GM12891 (cell line): ENCODE measurements around the gene DSEL.

Experiments
- DNase-seq: peaks from one replicate; pipeline ENCODE4 v3.0.0; 2011; ENCODE audit warnings: low spot score; ENCODE audit not compliant: insufficient read length
- FAIRE-seq: peaks from 2 replicates; lab custom pipeline; 2011; peaks lifted over from hg19 to GRCh38; lab: Jason Lieb, UNC
- PAX5 ChIP-seq: IDR thresholded peaks from 2 replicates; pipeline ENCODE4 v1.6.1; 2011; ENCODE audit warnings: low read length, moderate library complexity, mild to moderate bottlenecking; ENCODE audit not compliant: insufficient read depth, severe bottlenecking
- POLR2A ChIP-seq: IDR thresholded peaks from 2 replicates; pipeline ENCODE4 v1.6.1; 2011; ENCODE audit warnings: low read depth, low read length, control low read depth
- POLR2AphosphoS5 ChIP-seq: IDR thresholded peaks from 2 replicates; pipeline ENCODE4 v1.6.1; 2011; ENCODE audit warnings: low read depth, low read length, control low read depth
- POU2F2 ChIP-seq: IDR thresholded peaks from 2 replicates; pipeline ENCODE4 v1.6.1; 2011; ENCODE audit warnings: low read depth, mild to moderate bottlenecking, control low read depth, low read length, moderate library complexity
- SPI1 ChIP-seq: IDR thresholded peaks from 2 replicates; pipeline ENCODE4 v1.6.1; 2011; ENCODE audit warnings: low read depth, low read length, control low read depth
- TAF1 ChIP-seq: IDR thresholded peaks from 2 replicates; pipeline ENCODE4 v1.6.1; 2011; ENCODE audit warnings: low read depth, low read length, control low read depth

DSEL gene

GRCh38 chr18:67500522-67501205, 15.9 kb downstream of the DSEL start:
- TF ChIP-seq PAX5 = no peak
- TF ChIP-seq POLR2A = no peak
- no peak for TF ChIP-seq TAF1
- TF ChIP-seq SPI1 = no peak
- TF ChIP-seq POU2F2 = no peak
- no peak for TF ChIP-seq POLR2AphosphoS5
- no peak for FAIRE-seq

GRCh38 chr18:67496469-67496868, 20.1 kb downstream of the DSEL start:
- TF ChIP-seq POLR2A (no peak), SPI1 (no peak), PAX5 (no peak), POLR2AphosphoS5 (no peak), TAF1 (no peak), POU2F2 (no peak)
- no peak for FAIRE-seq
- DNase-seq = no peak

More at GRCh38 chr18:67500522-67501205, 15.9 kb downstream of the DSEL start:
- DNase-seq = no peak

- DNase-seq = no peak
- TF ChIP-seq POLR2A (no peak), SPI1 (no peak), POLR2AphosphoS5 (no peak), TAF1 (no peak), POU2F2 (no peak), PAX5 (no peak)
- no peak for FAIRE-seq
Observed at GRCh38 chr18:67486534-67486933, 30.0 kb downstream of the DSEL start.

GRCh38 chr18:67485655-67486054, 30.9 kb downstream of the DSEL start:
- FAIRE-seq = no peak
- TF ChIP-seq TAF1 (no peak), PAX5 (no peak), POLR2A (no peak), POLR2AphosphoS5 (no peak), POU2F2 (no peak), SPI1 (no peak)
- DNase-seq = no peak

GRCh38 chr18:67484458-67484857, 32.1 kb downstream of the DSEL start:
- no peak for FAIRE-seq
- no peak for DNase-seq
- TF ChIP-seq SPI1 (no peak), POLR2A (no peak), PAX5 (no peak), TAF1 (no peak), POLR2AphosphoS5 (no peak), POU2F2 (no peak)

- DNase-seq (no peak), FAIRE-seq (no peak)
- TF ChIP-seq POU2F2 (no peak), TAF1 (no peak), POLR2A (no peak), PAX5 (no peak)
Observed at GRCh38 chr18:67483952-67484351, 32.6 kb downstream of the DSEL start.

- TF ChIP-seq POLR2A (no peak), POU2F2 (no peak), TAF1 (no peak), PAX5 (no peak), SPI1 (no peak), POLR2AphosphoS5 (no peak)
- DNase-seq = no peak
- no peak for FAIRE-seq
Observed at GRCh38 chr18:67483237-67483636, 33.3 kb downstream of the DSEL start.

GRCh38 chr18:67478249-67478648, 38.3 kb downstream of the DSEL start:
- DNase-seq (no peak), FAIRE-seq (no peak)
- TF ChIP-seq PAX5 (no peak), POLR2A (no peak), SPI1 (no peak), POU2F2 (no peak), POLR2AphosphoS5 (no peak), TAF1 (no peak)

GRCh38 chr18:67477522-67477921, 39.0 kb downstream of the DSEL start:
- FAIRE-seq = no peak
- TF ChIP-seq TAF1 (no peak), PAX5 (no peak), POLR2A (no peak), POLR2AphosphoS5 (no peak), POU2F2 (no peak), SPI1 (no peak)
- no peak for DNase-seq

- no peak for TF ChIP-seq PAX5
- TF ChIP-seq POU2F2 = no peak
- TF ChIP-seq TAF1 = no peak
- TF ChIP-seq POLR2AphosphoS5 = no peak
- no peak for TF ChIP-seq SPI1
- TF ChIP-seq POLR2A = no peak
- DNase-seq (no peak), FAIRE-seq (no peak)
Observed at GRCh38 chr18:67476585-67476984, 39.9 kb downstream of the DSEL start.
